GM18508 (cell line): ENCODE measurements around the gene BDKRB1.

Experiments used
- ATAC-seq: cut with Tn5 transposase; IDR thresholded peaks from one replicate; pipeline ENCODE4 v1.9.1; 2021; ENCODE audit warnings: moderate number of reproducible peaks; ENCODE audit not compliant: insufficient read depth, unreplicated experiment

The BDKRB1 gene

GRCh38 chr14:96275177-96276112, 19.4 kb downstream of the BDKRB1 start:
- no peak for ATAC-seq

- ATAC-seq, result no peak
Measured at GRCh38 chr14:96277890-96278289, 21.9 kb downstream of the BDKRB1 start.

GRCh38 chr14:96279564-96279963, 23.6 kb downstream of the BDKRB1 start:
- no peak for ATAC-seq

GRCh38 chr14:96280104-96280503, 24.1 kb downstream of the BDKRB1 start:
- ATAC-seq, result no peak

- ATAC-seq, result no peak
Measured at GRCh38 chr14:96281486-96281885, 25.5 kb downstream of the BDKRB1 start.

- ATAC-seq, result no peak
Measured at GRCh38 chr14:96284008-96284407, 28.0 kb downstream of the BDKRB1 start.

GRCh38 chr14:96284430-96284829, 28.4 kb downstream of the BDKRB1 start:
- no peak for ATAC-seq

GRCh38 chr14:96285667-96286066, 29.7 kb downstream of the BDKRB1 start:
- ATAC-seq, result no peak

- no peak for ATAC-seq
Measured at GRCh38 chr14:96286251-96286650, 30.2 kb downstream of the BDKRB1 start.

GRCh38 chr14:96287856-96288255, 31.8 kb downstream of the BDKRB1 start:
- no peak for ATAC-seq

- ATAC-seq, result no peak
Measured at GRCh38 chr14:96294246-96294645, 38.2 kb downstream of the BDKRB1 start.

- no peak for ATAC-seq
Measured at GRCh38 chr14:96297000-96297399, 41.0 kb downstream of the BDKRB1 start.

- ATAC-seq, result no peak
Measured at GRCh38 chr14:96297997-96298515, 42.0 kb downstream of the BDKRB1 start.

- no peak for ATAC-seq
Measured at GRCh38 chr14:96299441-96299840, 43.4 kb downstream of the BDKRB1 start.

- no peak for ATAC-seq
Measured at GRCh38 chr14:96303981-96304380, 48.0 kb downstream of the BDKRB1 start.

- ATAC-seq, result no peak
Measured at GRCh38 chr14:96304956-96305355, 48.9 kb downstream of the BDKRB1 start.

GRCh38 chr14:96307434-96307833, 51.4 kb downstream of the BDKRB1 start:
- ATAC-seq, result no peak

GRCh38 chr14:96309133-96309895, 53.3 kb downstream of the BDKRB1 start:
- no peak for ATAC-seq

GRCh38 chr14:96309896-96310330, 53.9 kb downstream of the BDKRB1 start:
- no peak for ATAC-seq

- ATAC-seq, result no peak
Measured at GRCh38 chr14:96310906-96311305, 54.9 kb downstream of the BDKRB1 start.
